ENCODE data around the gene APEX1. TPM values are rescaled to one million over a fixed set of nuclear protein-coding genes. Genes with fewer than 3 reads are reported as not detected.
A peak's percentile ranks its signal among the peaks of the same experiment; 100 is the strongest.

APEX1 gene
- total RNA-seq, 3 donors from 2014 or later = 129 to 165 (median 150) TPM

DNA sequence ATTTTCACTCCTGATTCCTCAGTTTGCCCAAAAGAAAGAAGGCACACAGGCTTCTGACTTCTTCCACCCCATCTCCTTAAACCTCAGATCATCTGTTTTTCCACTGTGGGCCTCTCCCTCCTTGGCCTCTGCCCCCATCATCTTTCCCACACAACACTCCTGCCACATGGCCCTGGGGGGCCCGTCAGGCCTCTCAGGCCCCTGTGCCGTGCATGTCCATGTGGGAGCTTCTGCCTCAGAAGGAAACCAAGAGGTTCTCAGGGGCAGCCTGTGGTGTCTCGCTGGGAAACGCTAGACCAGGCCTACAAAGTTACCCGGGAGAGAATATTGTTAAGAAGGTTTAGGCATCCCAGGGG, 27.0 kb upstream of the APEX1 start:
- H3K4me3 ChIP-seq = no peak overlapping the region
- H3K4me1 ChIP-seq = no peaks in the 10 kb centered on the region
- no peak for DNase-seq (ENCODE audit: low spot score in 2 of 2)
- TF ChIP-seq POLR2A (IDR thresholded peaks at IDR 0.05) (no peak), POLR2AphosphoS5 (IDR thresholded peaks at IDR 0.05) (no peak)
- TF ChIP-seq, protein P1, sequence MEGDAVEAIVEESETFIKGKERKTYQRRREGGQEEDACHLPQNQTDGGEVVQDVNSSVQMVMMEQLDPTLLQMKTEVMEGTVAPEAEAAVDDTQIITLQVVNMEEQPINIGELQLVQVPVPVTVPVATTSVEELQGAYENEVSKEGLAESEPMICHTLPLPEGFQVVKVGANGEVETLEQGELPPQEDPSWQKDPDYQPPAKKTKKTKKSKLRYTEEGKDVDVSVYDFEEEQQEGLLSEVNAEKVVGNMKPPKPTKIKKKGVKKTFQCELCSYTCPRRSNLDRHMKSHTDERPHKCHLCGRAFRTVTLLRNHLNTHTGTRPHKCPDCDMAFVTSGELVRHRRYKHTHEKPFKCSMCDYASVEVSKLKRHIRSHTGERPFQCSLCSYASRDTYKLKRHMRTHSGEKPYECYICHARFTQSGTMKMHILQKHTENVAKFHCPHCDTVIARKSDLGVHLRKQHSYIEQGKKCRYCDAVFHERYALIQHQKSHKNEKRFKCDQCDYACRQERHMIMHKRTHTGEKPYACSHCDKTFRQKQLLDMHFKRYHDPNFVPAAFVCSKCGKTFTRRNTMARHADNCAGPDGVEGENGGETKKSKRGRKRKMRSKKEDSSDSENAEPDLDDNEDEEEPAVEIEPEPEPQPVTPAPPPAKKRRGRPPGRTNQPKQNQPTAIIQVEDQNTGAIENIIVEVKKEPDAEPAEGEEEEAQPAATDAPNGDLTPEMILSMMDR (IDR thresholded peaks at IDR 0.05) = no peak
- intact Hi-C loops (cut with DNase I; ENCODE audit: low total_unique reads) = no loop called here
- no peaks in the 10 kb centered on the region for H3K27me3 ChIP-seq
- no peaks in the 10 kb centered on the region for H3K9me3 ChIP-seq
- H3K36me3 ChIP-seq = no peaks in the 10 kb centered on the region
- H3K27ac ChIP-seq = no peak overlapping the region

DNA sequence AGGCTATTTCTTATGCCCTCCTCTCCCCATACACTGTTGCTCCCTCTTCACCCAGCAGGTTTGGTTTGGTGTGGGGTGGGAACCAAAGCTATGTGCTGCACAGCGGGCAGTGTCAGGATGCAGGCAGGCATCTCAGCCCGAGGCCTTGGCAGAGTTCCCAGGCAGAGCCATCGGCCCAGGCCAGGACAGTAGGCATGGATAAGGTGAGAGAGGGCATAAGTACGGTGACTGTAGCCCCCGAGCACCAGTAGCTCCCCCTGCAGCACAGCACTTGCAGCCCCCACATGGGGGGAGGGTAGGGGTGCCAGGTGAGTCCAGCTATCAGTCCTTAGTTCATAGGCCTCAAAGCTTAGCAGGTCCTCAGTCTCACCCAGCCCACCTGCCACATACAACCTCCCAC, 26.2 kb upstream of the APEX1 start:
- H3K36me3 ChIP-seq = no peaks in the 10 kb centered on the region
- intact Hi-C loops (cut with DNase I; ENCODE audit: low total_unique reads) = no loop called here

DNA sequence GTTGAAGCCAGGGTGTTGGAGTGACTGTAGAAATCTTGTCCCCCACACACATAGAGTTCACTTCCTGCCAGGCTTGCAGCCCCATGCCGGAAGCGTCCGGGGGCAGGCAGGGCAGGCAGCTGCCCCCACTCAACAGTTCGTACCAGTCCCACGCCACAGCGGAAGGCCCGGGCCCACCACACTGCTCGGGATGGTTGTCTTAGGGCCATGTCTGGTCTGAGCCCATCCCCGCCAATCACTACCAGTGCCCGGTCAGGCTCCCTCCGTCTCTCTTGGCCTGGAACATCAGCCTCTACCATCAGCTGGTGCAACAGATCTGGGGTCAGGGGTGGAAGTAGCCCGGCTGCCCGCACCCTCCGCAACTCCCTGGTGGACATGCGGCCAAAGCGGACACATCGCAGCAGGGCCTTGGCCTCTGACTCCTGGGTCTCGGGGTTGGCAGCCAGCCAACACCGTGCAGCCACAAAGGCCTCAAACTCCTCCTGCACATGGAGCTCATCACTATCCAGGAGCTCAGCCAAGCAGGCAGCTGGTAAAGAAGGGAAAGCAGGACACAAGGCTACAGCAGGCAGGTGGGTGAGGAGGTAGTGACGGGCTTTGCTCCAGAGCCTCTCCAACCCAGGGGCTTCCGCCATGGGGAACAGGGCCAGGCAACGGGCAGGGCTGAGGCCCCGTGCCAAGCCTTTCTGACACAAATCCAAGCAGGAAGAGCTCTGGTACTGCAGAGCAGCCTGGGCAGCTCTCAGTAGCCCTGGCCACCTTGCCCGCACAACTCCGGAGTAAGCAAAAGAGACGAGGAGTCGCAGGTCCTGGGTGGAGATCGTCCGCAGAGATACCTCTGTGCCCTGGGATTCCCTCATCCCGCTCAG, 25.0 kb upstream of the APEX1 start:
- no peak for TF ChIP-seq POLR2AphosphoS5 (IDR thresholded peaks at IDR 0.05)
- no peak for TF ChIP-seq POLR2A (IDR thresholded peaks at IDR 0.05)
- TF ChIP-seq, protein P1 (IDR thresholded peaks at IDR 0.05) = no peak
- Histone ChIP-seq H3K9me3 (no peaks in the 10 kb centered on the region), H3K4me1 (no peaks in the 10 kb centered on the region), H3K4me3 (peak overlapping the region in 1 of 3 donors; percentile 32), H3K36me3 (no peaks in the 10 kb centered on the region), H3K27me3 (no peaks in the 10 kb centered on the region), H3K27ac (no peak overlapping the region)
- no peak for DNase-seq (ENCODE audit: low spot score in 2 of 2)
- intact Hi-C loops (cut with DNase I; ENCODE audit: low total_unique reads) = no loop called here

More for the DNA sequence above, 26.2 kb upstream of the APEX1 start:
- Histone ChIP-seq H3K27ac (no peak overlapping the region), H3K27me3 (no peaks in the 10 kb centered on the region), H3K4me1 (no peaks in the 10 kb centered on the region), H3K4me3 (no peak overlapping the region), H3K9me3 (no peaks in the 10 kb centered on the region)
- TF ChIP-seq, protein P1 (IDR thresholded peaks at IDR 0.05) = no peak
- TF ChIP-seq POLR2AphosphoS5 (IDR thresholded peaks at IDR 0.05) (no peak), POLR2A (IDR thresholded peaks at IDR 0.05) (no peak)
- no peak for DNase-seq (ENCODE audit: low spot score in 2 of 2)

DNA sequence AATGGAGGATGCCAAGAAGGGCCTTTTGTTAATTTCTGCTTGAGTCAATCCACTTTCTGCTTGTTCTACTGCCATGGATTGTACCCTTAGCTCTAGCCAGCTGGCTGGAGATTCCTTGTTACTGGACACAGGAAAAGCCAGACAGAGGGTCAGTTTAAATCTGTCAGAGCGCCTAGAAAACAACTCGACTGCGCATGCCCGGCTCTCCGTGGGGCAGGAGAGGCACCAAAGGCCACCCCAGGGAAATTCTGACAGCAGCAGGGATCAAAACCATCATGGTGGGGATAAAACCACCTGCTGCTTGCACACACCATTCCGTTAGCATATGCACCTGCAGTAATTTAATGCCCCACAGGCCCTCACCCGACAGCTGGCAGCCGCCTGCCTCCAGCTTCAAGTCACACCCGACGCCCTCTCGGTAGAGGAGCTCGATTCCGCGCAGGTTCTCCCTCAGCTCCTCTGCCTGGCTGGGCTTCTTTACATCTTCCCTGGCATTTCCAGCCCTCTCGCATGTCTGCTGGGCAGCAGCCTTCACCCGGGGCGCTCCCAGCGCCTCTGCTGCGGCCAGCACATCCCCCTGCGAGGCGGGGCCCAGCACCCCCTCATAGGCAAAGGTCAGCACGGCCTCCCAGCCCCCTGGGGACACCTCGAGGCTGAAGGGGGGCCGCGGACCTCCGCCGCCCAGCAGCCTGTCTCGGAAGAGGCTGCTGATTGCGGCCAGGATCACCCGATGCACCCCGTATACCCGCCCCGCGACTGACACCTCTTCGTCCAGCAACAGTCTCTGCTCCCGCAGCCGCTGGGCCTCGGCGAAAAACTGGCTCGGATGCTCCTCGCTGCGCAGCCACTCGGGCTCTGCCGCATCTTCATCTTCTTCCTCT, 20.1 kb upstream of the APEX1 start:
- TF ChIP-seq POLR2A (IDR thresholded peaks at IDR 0.05) (no peak), POLR2AphosphoS5 (IDR thresholded peaks at IDR 0.05) (no peak)
- TF ChIP-seq, protein P1 (IDR thresholded peaks at IDR 0.05) = no peak
- Histone ChIP-seq H3K27ac (peak overlapping the region in 1 of 2 donors; percentile 66), H3K9me3 (no peaks in the 10 kb centered on the region), H3K4me3 (peak overlapping the region; percentile 26 to 62 (median 39)), H3K36me3 (no peaks in the 10 kb centered on the region), H3K27me3 (no peaks in the 10 kb centered on the region), H3K4me1 (no peaks in the 10 kb centered on the region)
- DNase-seq (ENCODE audit: low spot score in 2 of 2) = no peak
- intact Hi-C loops (cut with DNase I; ENCODE audit: low total_unique reads) = no loop called here
